SK-N-SH (cell line): ENCODE data around the gene MANF. TPM values are rescaled to one million over a fixed set of nuclear protein-coding genes. Genes with fewer than 3 reads are reported as not detected.

ENCODE experiments used
- CTCF ChIA-PET: fragments of 300-600, 350-600 bp; formaldehyde crosslinking; extraction: SDS; loops from one replicate; lab custom pipeline; 2021; lab: Yijun Ruan, JAX
- POLR2A ChIA-PET: fragments of 350-600 bp; sonication (Branson Sonifier 250); formaldehyde crosslinking; extraction: SDS; loops from one replicate; lab custom pipeline; 2020; ENCODE audit warnings: antibody characterized with exemption, inconsistent platforms; lab: Yijun Ruan, JAX
- DNase-seq: peaks from one replicate; pipeline ENCODE4 v3.0.0; 2012
- H2AFZ ChIP-seq: fragments of 200-600 bp; sonication (generic); 2 replicates; pipeline ENCODE4 v1.8.1; 2016; ENCODE audit warnings: antibody characterized with exemption, mild to moderate bottlenecking, low read depth
- H3F3A ChIP-seq: fragments of 200-600 bp; sonication (generic); replicated peaks from 2 replicates; pipeline ENCODE3; 2016; ENCODE audit warnings: antibody characterized with exemption, mild to moderate bottlenecking; ENCODE audit not compliant: insufficient read depth
- H3K27ac ChIP-seq, 2 experiments: fragments of 200-500 bp in 1 of 2; fragments of 200-600 bp in 1 of 2; sonication (Bioruptor generic) in 1 of 2; sonication (generic), shearing (Covaris generic) in 1 of 2; 2 replicates each; pipeline versions ENCODE4 v1.5.1 to v1.6.1; 2014 to 2016; ENCODE audit warnings: low read depth in 2 of 2, inconsistent platforms in 1 of 2, low read length in 1 of 2, mild to moderate bottlenecking in 1 of 2, mixed read lengths in 1 of 2
- H3K27me3 ChIP-seq: fragments of 200-600 bp; sonication (generic), shearing (Covaris generic); 2 replicates; pipeline ENCODE4 v1.6.1; 2016; ENCODE audit warnings: mixed run types; ENCODE audit not compliant: insufficient read depth
- H3K36me3 ChIP-seq, 2 experiments: fragments of 200-500 bp in 1 of 2; fragments of 200-600 bp in 1 of 2; sonication (Bioruptor generic) in 1 of 2; sonication (generic) in 1 of 2; replicated peaks in 1 of 2; 2 replicates each; pipeline versions ENCODE3 to v1.5.1; 2014 to 2016; ENCODE audit warnings: low read length in 1 of 2, mild to moderate bottlenecking in 1 of 2; ENCODE audit not compliant: insufficient read depth in 2 of 2, control insufficient read depth in 1 of 2
- H3K4me1 ChIP-seq, 2 experiments: fragments of 200-500 bp in 1 of 2; fragments of 200-600 bp in 1 of 2; sonication (Bioruptor generic) in 1 of 2; sonication (generic), shearing (Covaris generic) in 1 of 2; 2 replicates each; pipeline versions ENCODE4 v1.5.1 to v1.6.1; 2014 to 2016; ENCODE audit warnings: low read depth in 1 of 2, low read length in 1 of 2, mixed run types in 1 of 2; ENCODE audit not compliant: insufficient read depth in 2 of 2, control insufficient read depth in 1 of 2
- H3K4me2 ChIP-seq: fragments of 200-600 bp; sonication (generic), shearing (Covaris generic); 2 replicates; pipeline ENCODE4 v1.6.1; 2017; ENCODE audit warnings: mixed run types
- H3K4me3 ChIP-seq, 2 experiments: fragments of 200-500 bp in 1 of 2; fragments of 200-600 bp in 1 of 2; sonication (Bioruptor generic) in 1 of 2; sonication (generic), shearing (Covaris generic) in 1 of 2; 2 replicates each; pipeline versions ENCODE4 v1.5.1 to v1.8.1; 2014 to 2016; ENCODE audit warnings: low read depth in 2 of 2, inconsistent platforms in 1 of 2, low read length in 1 of 2, mild to moderate bottlenecking in 1 of 2, mixed read lengths in 1 of 2, moderate library complexity in 1 of 2
- H3K79me2 ChIP-seq: fragments of 200-600 bp; sonication (generic); 2 replicates; pipeline ENCODE4 v1.8.1; 2017; ENCODE audit warnings: mild to moderate bottlenecking; ENCODE audit not compliant: insufficient read depth
- H3K9ac ChIP-seq: fragments of 200-600 bp; sonication (generic); 2 replicates; pipeline ENCODE4 v1.6.1; 2017; ENCODE audit warnings: mixed run types
- H3K9me2 ChIP-seq: fragments of 200-600 bp; sonication (generic); 2 replicates; pipeline ENCODE4 v1.6.1; 2017; ENCODE audit warnings: mixed run types
- H3K9me3 ChIP-seq: fragments of 200-600 bp; sonication (generic); 2 replicates; pipeline ENCODE4 v1.6.1; 2017; ENCODE audit warnings: mixed run types, mild to moderate bottlenecking, moderate library complexity
- H4K20me1 ChIP-seq: fragments of 200-600 bp; sonication (generic); 2 replicates; pipeline ENCODE4 v1.6.1; 2017; ENCODE audit warnings: mild to moderate bottlenecking, mixed run types; ENCODE audit not compliant: insufficient read depth
- CTCF ChIP-seq: fragments of 200-600 bp; sonication (generic); IDR thresholded peaks from 2 replicates; pipeline ENCODE4 v1.6.1; 2017; ENCODE audit warnings: antibody characterized with exemption, mild to moderate bottlenecking, moderate library complexity
- EZH2phosphoT487 ChIP-seq: fragments of 200-600 bp; sonication (generic); IDR thresholded peaks from 2 replicates; pipeline ENCODE4 v1.6.1; 2017; ENCODE audit warnings: low read depth, mixed run types, mild to moderate bottlenecking, antibody characterized with exemption, moderate library complexity, borderline replicate concordance
- FOXM1 ChIP-seq: IDR thresholded peaks from 2 replicates; pipeline ENCODE4 v1.4.0; 2012; ENCODE audit warnings: low read depth, mild to moderate bottlenecking
- MAX ChIP-seq: IDR thresholded peaks from 2 replicates; pipeline ENCODE4 v1.4.0; 2012; ENCODE audit warnings: low read depth
- MEF2A ChIP-seq: IDR thresholded peaks from 2 replicates; pipeline ENCODE4 v1.4.0; 2012; ENCODE audit warnings: low read depth, borderline replicate concordance
- RAD21 ChIP-seq: IDR thresholded peaks from 2 replicates; pipeline ENCODE4 v1.6.1; 2012; ENCODE audit warnings: mild to moderate bottlenecking, low read length
- RFX5 ChIP-seq: IDR thresholded peaks from 2 replicates; pipeline ENCODE4 v1.6.1; 2012; ENCODE audit warnings: mild to moderate bottlenecking, improper control_type of control experiment, low read length
- TAF1 ChIP-seq: IDR thresholded peaks from 2 replicates; pipeline ENCODE4 v1.6.1; 2012; ENCODE audit warnings: low read depth, mild to moderate bottlenecking, low read length, moderate library complexity, borderline replicate concordance
- USF1 ChIP-seq: IDR thresholded peaks from 2 replicates; pipeline ENCODE4 v1.4.0; 2012; ENCODE audit warnings: low read depth, borderline replicate concordance
- ZBTB33 ChIP-seq: IDR thresholded peaks from 2 replicates; pipeline ENCODE4 v1.4.0; 2012; ENCODE audit warnings: low read depth, borderline replicate concordance
- WGBS: methylation state at CpG from one replicate; pipeline ENCODE4 v1.1.6; 2017; ENCODE audit warnings: low lambda C conversion rate; 5-methylcytosine and 5-hydroxymethylcytosine counted together
- polyA plus RNA-seq, 3 experiments: library from polyadenylated mRNA; depleted of rRNA; stranded (reverse); fragments of >200 nt; gene quantifications; 2 replicates each; pipeline ENCODE4 v1.2.3, GENCODE V29; 2012

MANF gene
- polyA plus RNA-seq, 1 of the 3 experiments (the other 2 are of a cell fraction) = 121 TPM

GRCh38 chr3:51391566-51392354 is 6.7 kb downstream of the MANF start:
- H3F3A ChIP-seq = peaks cover 49% of the 10 kb centered on the region
- H3K79me2 ChIP-seq = peaks cover 86% of the 10 kb centered on the region
- no peaks in the 10 kb centered on the region for H3K9me2 ChIP-seq
- peaks cover 58% of the 10 kb centered on the region for H4K20me1 ChIP-seq
- H3K4me2 ChIP-seq = peak overlapping the region; percentile 98
- ChIA-PET POLR2A (no interaction called here), CTCF (interaction anchor here (0.8 to 3.9 kb wide), 4 partner anchors 9 to 290 kb away, joined by 3 to 27 read pairs (median 10); no protein-coding TSS in a partner anchor)
- peak overlapping the region; percentile 52 to 76 for H3K27ac ChIP-seq
- no peaks in the 10 kb centered on the region for H3K27me3 ChIP-seq
- DNase-seq = peak; percentile 65
- peaks cover 39 to 75% of the 10 kb centered on the region in 2 experiments for H3K36me3 ChIP-seq
- 9% methylated on average over 12 of the region's 115 CpGs for WGBS
- H3K9me3 ChIP-seq = no peaks in the 10 kb centered on the region
- peak overlapping the region; percentile 76 to 89 for H3K4me3 ChIP-seq
- no peak overlapping the region for H2AFZ ChIP-seq
- peaks cover 22 to 72% of the 10 kb centered on the region in 2 experiments for H3K4me1 ChIP-seq
- no peak for TF ChIP-seq ZBTB33
- peak; percentile 72 for TF ChIP-seq MAX
- H3K9ac ChIP-seq = peak overlapping the region; percentile 85

GRCh38 chr3:51392355-51393133 is 7.5 kb downstream of the MANF start:
- Histone ChIP-seq H2AFZ (no peak overlapping the region), H3K9me2 (no peaks in the 10 kb centered on the region), H3K27ac (peak overlapping the region; percentile 52 to 76; a peak in 2 of 4 replicates), H3K27me3 (no peaks in the 10 kb centered on the region), H4K20me1 (peaks cover 65% of the 10 kb centered on the region), H3K79me2 (peaks cover 79% of the 10 kb centered on the region), H3K4me1 (peaks cover 14 to 67% of the 10 kb centered on the region in 2 experiments), H3K9me3 (no peaks in the 10 kb centered on the region), H3F3A (peaks cover 47% of the 10 kb centered on the region), H3K9ac (peak overlapping the region; percentile 85), H3K4me2 (peak overlapping the region; percentile 98), H3K36me3 (peaks cover 34 to 82% of the 10 kb centered on the region in 2 experiments), H3K4me3 (peak overlapping the region; percentile 76 to 89)
- DNase-seq = no peak
- POLR2A ChIA-PET = no interaction called here
- CTCF ChIA-PET = interaction anchor here (0.7 to 1.8 kb wide), 6 partner anchors 9 to 776 kb away, joined by 3 to 5 read pairs (median 4); partner anchors contain the start of genes DOCK3, MAPKAPK3 and RAD54L2
- no peak for TF ChIP-seq MEF2A
- TF ChIP-seq RFX5 = no peak
- no peak for TF ChIP-seq USF1
- TF ChIP-seq RAD21 = no peak
- no peak for TF ChIP-seq EZH2phosphoT487
- TF ChIP-seq TAF1 = no peak
- no peak for TF ChIP-seq MAX
- no peak for TF ChIP-seq CTCF
- no peak for TF ChIP-seq ZBTB33
- TF ChIP-seq FOXM1 = no peak
- WGBS = 89% methylated on average over 34 of the region's 42 CpGs
